Jurkat, Clone E6-1 (cell line): ENCODE results near the gene WDR35.
"Not testable (repeated sequence)": the region's sequence is repeated elsewhere in the genome, so short reads cannot be mapped to it uniquely, and the experiment has no call there.

Experiments
- DNase-seq: peaks from one replicate; pipeline ENCODE4 v3.0.0-alpha.2; 2011; ENCODE audit warnings: low read depth, low spot score
- H3K4me3 ChIP-seq: 2 replicates; pipeline ENCODE4 v1.5.1; 2011; ENCODE audit warnings: mild to moderate bottlenecking, low read length, control low read depth, moderate library complexity

WDR35 gene

GRCh38 chr2:19881221-19881907 is 108.5 kb downstream of the WDR35 start:
- H3K4me3 ChIP-seq, result no peak overlapping the region
- DNase-seq, result no peak

- DNase-seq, H3K4me3 ChIP-seq: not testable (repeated sequence)
Measured at GRCh38 chr2:19880191-19880590, 109.7 kb downstream of the WDR35 start.

GRCh38 chr2:19879120-19879519 is 110.8 kb downstream of the WDR35 start:
- H3K4me3 ChIP-seq, result no peak overlapping the region
- no peak for DNase-seq

GRCh38 chr2:19878268-19879046 is 111.4 kb downstream of the WDR35 start:
- H3K4me3 ChIP-seq, result no peak overlapping the region
- no peak for DNase-seq

DNA sequence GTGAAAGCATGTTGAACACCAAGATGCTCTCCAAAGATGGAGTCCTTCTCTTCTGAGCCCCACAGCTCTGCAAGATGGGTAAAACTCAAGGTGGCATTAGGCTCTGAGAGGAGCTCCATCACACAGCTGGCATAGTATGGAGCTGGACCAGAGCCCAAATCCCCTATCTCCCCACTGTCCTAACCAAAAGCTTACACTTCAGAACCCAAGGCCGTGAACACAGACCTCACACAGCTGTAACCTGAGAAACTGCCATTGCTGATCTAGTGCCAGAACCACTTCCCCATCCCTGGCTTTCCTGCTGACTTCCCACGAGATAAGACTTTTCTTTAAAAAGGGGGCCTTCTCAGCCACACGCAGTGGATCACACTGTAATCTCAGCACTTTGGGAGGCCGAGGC is 113.2 kb downstream of the WDR35 start:
- no peak for DNase-seq

DNA sequence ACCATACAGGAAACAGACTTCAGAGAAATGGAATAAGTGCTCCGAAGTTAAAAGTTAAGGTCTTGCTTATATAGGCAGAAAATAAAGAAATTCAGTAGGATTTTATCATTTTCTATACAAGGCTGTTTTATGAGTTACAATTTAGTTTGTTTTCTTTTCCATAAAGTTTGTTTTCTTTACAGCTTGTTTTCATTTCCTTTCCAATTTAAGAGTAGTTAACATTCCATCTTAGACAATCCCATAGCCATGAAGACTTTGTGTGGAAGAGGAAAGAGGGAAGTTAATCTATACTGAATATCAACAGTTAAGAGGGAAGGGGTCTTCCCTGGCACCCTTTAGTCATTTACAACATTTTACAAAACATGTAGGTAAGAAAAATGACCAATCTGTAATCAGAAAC is 114.6 kb downstream of the WDR35 start:
- no peak for DNase-seq

More for the DNA sequence above, 113.2 kb downstream of the WDR35 start:
- H3K4me3 ChIP-seq, result no peak overlapping the region

DNA sequence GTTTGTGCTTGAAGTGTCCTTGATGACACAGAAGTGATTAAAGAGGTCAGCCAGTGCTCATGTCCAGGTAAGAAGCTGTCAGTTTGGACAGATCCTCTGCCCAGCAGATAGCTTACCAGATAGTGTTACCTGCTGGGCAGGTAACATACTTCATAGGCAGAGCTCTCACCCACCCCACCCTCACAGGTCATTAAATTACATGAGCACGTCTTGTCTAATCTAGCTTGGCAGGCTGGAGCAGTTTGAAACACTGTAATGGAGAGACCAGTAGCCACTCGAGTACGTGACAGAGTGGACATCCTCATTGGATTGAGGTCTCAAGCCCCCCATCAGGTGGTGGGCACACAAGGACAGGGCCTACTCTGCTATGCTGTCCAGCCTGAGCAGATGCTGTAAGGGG is 115.2 kb downstream of the WDR35 start:
- no peak for DNase-seq

More for the DNA sequence above, 114.6 kb downstream of the WDR35 start:
- no peak overlapping the region for H3K4me3 ChIP-seq

DNA sequence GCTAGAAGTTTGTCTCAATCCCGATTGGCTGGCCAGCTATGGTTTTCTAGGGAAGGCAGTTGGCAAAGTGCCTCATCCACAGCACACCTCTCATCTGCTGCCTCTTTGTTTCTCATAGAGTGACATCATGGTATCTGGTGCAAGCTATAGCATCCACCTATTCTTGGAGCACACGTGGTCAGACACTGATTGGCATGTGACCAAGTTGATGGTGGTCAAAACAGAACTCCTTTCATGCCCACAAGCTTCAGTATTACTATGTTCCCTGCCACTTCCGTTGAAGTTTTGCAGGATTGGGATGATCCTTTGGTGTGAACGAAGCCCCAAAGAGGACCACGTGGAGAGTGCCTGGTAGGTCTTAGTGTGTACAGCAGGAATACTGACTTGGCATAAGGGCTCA is 116.9 kb downstream of the WDR35 start:
- no peak for DNase-seq
- no peak overlapping the region for H3K4me3 ChIP-seq

More for the DNA sequence above, 115.2 kb downstream of the WDR35 start:
- H3K4me3 ChIP-seq, result no peak overlapping the region

DNA sequence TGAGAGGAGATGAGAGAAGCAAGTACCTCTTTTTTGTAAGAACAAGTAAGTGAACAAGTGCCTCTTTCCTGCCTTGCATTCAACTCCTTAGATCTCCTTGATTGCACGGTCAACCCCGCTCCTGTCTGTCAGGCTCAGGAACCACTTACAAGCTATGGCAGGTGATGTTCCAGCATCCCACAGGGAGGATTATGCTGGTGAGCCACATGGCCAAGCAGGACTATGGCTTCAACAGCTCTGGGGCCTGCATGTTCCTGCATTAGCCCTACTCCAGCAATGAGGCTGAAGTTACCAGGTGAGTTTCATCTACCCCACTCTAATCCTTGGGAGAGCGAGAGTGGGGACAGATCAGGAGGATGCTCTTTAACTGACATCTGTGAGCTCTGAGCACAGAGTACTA is 117.6 kb downstream of the WDR35 start:
- H3K4me3 ChIP-seq, result no peak overlapping the region
- no peak for DNase-seq

- H3K4me3 ChIP-seq, result no peak overlapping the region
- DNase-seq, result no peak
Measured at GRCh38 chr2:19871836-19872235, 118.1 kb downstream of the WDR35 start.

DNA sequence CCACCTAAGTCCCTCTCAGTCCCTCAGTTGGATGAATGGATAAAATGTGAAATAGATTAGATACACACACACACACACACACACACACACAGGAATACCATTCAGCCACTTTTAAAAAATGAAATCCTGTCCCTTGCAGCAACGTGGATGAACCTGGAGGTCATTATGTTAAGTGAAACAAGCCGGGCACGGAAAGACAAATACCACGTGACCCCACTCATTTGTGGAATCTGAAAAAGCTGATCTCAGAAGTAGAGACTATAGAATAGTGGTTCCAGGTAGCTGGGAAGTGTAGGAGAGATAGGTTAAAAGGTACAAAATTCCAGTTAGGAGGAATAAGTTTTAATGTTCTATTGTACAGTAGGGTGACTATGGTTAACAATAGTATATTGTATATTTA is 119.1 kb downstream of the WDR35 start:
- DNase-seq, result no peak
- H3K4me3 ChIP-seq, result no peak overlapping the region

- no peak overlapping the region for H3K4me3 ChIP-seq
- no peak for DNase-seq
Measured at GRCh38 chr2:19868701-19869580, 121.0 kb downstream of the WDR35 start.

DNA sequence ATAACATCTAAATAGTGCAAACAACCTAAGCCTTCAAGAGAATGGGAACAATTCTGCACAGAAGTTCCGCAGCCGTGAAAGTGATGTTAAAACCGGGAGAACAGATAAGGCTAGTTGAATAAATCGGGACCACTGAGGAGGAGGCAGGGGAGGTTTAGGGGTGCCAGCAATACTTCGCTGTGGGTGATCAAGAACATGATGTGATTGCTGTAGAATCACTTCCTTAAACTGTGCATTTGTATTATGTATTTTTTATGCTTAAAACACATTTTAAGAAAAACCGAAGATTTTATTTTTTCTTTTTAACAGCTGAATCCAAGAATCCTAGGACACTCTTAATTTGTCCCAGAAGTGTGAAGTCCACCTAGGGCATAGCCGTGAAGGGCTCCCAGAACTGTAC is 121.7 kb downstream of the WDR35 start:
- no peak overlapping the region for H3K4me3 ChIP-seq
- no peak for DNase-seq

DNA sequence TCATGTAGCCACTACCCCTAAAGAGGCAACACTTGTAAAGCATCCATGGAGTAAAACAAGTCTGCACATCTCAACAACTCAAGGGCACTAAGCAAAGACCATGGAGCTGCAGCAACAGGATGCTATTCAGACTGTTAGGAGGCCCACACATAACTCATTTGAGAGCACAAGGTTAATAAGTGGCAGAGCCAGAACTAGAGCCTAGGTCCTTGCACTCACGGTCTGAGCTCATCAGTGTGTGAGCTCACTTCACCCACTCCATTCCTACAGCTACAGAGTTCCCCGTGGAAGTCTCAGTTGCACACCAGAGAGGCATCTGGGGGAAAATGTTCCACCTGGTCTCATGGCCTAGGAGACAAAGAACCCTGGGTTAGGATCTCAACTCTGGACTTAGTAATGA is 123.1 kb downstream of the WDR35 start:
- no peak overlapping the region for H3K4me3 ChIP-seq
- DNase-seq, result no peak

GRCh38 chr2:19865151-19865550 is 124.8 kb downstream of the WDR35 start:
- no peak for DNase-seq
- H3K4me3 ChIP-seq, result no peak overlapping the region

DNA sequence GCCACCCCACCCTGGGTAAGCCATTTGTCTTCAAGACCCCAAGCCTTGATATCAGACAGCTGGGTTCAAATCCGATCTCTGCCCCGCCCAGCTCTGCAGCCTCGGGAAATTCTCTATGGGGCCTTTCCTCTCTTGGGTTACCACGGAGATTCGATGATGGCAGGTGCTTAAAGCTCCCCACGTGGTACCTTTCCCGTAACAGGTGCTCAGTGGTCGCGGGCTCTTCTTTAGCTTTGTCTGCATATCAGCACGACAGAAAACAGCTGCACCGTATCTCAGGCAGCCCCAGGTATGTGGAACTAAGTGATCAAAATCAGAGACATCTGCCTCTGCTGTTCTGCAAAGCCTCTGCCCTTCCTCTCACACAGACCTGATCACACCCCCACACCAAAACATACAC is 125.5 kb downstream of the WDR35 start:
- no peak for DNase-seq

GRCh38 chr2:19863303-19864041 is 126.4 kb downstream of the WDR35 start:
- DNase-seq, result no peak

More for the DNA sequence above, 125.5 kb downstream of the WDR35 start:
- H3K4me3 ChIP-seq, result no peak overlapping the region

DNA sequence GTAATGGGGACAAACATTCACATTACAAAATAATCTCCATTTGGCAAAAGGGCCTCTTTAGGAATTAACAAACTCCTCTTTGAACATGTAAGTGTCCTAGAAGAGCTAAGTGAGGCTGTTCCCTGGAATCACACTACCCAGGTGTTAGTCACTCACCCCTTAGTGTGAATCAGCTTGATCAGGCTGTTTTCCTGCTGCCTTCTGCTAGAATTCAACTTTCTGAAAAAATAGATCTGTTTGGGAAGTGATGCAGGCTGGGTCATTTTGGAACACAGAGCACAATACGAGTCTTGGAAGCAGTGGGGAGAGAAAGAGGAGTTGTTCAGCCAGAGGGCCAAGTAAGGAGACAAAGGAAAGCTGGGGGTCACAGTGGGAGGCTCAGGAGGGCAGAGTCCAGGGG is 128.1 kb downstream of the WDR35 start:
- no peak overlapping the region for H3K4me3 ChIP-seq
- DNase-seq, result no peak

More at GRCh38 chr2:19863303-19864041, 126.4 kb downstream of the WDR35 start:
- H3K4me3 ChIP-seq, result no peak overlapping the region
